GM19438 (cell line): ENCODE data around the gene AKR7A2.

Experiments used
- ATAC-seq: cut with Tn5 transposase; IDR thresholded peaks from one replicate; pipeline ENCODE4 v1.9.1; 2021; ENCODE audit warnings: low read depth; ENCODE audit not compliant: unreplicated experiment

AKR7A2 gene

GRCh38 chr1:19326748-19327065 is 14.8 kb upstream of the AKR7A2 start:
- no peak for ATAC-seq

DNA sequence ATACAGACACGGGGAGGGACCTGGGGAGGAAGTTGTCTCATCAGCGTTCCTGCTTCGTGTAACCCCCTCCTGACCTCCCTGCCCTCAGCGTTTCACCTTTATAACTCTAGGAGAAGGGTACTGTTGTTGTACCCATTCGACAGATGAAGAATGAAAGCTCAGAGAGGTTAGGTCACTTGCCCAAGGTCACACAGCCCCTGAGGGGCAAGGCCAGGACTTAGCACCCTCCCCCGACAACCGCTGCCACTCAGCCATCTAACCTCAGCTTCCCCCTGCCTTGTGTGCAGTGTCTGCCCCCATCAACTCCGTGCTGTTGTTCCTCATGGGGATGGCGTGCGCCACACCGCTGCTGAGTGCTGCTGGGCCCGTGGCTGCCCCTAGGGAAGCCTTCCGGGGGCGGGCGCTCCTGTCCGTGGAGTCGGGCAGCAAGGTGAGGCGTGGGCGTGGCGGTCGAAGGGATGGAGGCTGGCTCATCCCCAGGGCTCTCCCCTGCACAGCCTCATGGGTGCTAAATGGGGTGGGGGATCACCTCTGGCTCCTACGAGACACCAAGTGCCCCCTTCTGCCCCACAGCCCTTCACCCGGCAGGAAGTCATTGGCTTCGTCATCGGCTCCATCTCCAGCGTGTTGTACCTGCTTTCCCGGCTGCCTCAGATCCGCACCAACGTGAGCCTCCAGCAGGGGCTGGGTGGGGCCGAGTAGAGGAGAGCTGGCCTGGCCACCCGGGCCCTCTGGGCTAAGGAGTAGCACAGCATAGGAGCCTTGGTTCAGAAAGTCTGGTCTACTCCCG is 14.2 kb upstream of the AKR7A2 start:
- no peak for ATAC-seq

DNA sequence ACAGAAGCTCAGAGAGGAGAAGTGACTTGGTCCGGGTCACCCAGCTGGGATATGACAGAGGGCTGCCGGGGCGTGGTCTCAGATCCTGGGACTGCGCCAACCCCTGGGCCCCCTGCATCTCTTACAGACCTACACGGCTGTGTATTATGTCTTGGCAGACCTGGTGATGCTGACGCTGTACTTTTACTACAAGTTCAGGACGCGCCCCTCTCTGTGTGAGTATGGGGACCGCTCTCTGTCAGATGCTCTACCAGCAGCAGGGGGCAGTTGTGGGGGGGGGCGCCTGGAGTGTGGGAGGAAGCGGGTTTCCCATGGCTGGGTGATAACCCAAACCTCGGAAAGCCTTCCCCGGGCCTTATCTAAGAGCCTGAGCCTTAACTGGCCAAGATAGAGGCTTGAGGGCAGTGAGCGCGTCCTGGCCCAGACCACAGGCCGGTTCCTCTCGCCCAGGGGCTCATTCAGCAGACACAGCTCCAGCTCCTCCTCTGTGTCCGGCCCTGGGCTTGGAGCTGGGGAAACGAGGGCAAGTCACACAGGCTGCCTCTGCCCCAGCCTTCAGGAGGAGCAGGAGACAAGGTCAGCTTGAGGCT is 13.5 kb upstream of the AKR7A2 start:
- no peak for ATAC-seq

GRCh38 chr1:19324665-19324990 is 12.7 kb upstream of the AKR7A2 start:
- ATAC-seq, result no peak

GRCh38 chr1:19323987-19324664 is 12.2 kb upstream of the AKR7A2 start:
- no peak for ATAC-seq

DNA sequence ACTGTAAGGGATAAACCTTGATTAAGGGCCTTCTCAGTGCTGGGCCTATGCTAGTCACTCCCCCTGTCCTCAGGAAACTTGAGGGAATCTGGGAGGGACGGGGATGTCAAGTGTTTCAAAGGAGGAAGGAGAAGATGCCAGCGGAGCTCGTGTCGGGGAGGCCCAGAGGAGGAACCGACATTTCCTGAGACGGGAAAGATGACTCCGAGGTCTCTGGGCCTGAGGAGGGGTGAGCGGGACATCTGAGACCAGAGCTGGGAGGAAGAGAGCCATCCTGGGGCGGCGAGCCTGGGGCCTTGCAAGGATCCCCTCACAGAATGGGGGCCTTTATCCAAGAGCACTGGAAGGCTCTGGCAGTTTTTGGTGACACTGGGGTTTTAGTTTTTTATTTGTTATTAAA is 10.5 kb upstream of the AKR7A2 start:
- ATAC-seq, result no peak

- no peak for ATAC-seq
Measured at GRCh38 chr1:19321071-19321470, 9.1 kb upstream of the AKR7A2 start.

DNA sequence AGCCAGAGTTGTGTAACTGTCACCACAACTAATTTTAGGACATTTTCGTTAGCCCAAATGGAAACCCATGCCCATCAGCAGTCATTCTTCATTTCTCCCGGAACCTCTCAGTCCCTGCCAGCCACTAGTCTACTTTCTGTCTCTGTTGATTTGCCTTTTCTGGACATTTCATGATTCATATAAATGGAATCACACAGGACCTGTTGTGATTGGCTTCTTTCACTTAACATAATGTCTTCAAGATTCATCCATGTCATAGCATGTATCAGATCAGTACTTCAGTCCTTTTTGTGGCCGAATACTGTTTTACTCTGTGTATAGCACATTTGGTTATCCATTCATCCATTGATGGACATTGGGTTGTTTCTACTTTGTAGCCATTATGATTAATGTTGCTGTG is 7.3 kb upstream of the AKR7A2 start:
- no peak for ATAC-seq

DNA sequence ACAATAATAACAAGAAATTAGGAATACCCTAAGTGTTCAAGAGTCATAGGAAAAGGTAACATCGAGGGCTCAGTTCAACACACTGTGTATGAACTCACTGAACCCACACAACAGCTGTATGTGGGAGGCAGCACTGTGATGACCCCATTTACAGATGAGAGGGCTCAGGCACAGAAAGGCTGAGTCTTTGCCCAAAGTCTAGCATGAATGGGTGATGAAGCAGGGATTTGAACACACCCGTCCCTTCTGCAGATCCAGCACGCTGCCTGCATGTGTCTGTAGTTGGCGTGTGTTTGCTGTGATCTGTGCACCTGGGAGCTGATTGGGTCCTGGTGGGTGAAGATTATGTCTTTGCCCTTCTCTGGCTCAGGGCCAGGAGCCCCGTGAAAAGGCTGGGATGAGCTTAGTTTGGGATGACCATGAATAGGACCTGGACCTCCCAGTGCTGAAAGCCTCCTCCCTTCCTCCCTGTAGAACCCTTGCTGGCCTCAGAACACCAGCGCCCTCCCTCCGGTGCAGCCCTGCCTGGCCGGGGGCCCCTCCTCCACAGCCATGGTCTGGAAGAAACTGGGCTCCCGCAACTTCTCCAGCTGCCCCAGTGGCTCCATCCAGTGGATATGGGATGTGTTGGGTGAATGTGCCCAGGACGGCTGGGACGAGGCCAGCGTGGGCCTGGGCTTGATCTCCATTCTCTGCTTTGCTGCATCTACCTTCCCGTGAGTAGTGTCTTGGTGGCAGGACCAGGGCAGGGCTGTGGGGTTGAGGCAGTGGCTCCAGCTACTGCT is 5.4 kb upstream of the AKR7A2 start:
- no peak for ATAC-seq

DNA sequence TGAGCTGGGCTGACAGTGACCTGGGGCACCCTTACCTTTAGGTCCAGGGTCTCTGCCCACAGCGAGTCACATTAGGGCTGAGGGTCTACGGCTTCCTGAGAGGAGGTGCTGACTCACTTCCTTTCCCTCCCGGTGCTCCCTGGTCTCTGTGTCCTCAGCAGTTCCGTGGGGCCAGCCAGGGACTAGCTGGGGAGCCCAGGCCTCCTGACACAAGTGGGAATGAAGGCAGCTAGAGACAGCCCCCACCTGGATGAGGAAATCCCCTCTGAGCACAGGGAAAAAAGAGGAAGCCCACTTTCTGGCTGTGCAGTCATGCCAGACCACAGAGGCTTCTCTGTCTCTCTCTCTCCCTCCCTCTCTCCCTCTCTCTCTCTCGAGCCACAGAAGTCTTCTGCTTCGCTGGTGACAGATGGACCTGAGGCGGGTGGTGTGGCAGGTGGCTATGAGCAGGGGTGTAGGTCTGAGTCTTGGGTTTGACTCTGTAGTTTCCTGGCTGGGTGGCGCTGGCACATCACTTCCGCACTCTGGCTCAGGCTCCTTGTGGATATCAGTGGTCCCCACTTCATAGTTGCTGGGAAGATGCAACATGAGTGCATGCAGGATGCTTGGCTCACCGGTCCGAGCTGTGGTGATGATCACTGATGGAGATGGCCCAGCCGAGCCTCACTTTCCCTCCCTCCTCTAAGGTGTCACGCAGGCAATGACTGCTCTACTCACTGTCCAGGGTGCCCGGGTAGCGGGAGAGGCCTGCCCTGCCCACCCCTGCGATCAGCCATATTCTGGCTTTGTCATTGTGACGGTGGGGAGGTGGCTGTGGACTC is 3.6 kb upstream of the AKR7A2 start:
- ATAC-seq, result no peak

DNA sequence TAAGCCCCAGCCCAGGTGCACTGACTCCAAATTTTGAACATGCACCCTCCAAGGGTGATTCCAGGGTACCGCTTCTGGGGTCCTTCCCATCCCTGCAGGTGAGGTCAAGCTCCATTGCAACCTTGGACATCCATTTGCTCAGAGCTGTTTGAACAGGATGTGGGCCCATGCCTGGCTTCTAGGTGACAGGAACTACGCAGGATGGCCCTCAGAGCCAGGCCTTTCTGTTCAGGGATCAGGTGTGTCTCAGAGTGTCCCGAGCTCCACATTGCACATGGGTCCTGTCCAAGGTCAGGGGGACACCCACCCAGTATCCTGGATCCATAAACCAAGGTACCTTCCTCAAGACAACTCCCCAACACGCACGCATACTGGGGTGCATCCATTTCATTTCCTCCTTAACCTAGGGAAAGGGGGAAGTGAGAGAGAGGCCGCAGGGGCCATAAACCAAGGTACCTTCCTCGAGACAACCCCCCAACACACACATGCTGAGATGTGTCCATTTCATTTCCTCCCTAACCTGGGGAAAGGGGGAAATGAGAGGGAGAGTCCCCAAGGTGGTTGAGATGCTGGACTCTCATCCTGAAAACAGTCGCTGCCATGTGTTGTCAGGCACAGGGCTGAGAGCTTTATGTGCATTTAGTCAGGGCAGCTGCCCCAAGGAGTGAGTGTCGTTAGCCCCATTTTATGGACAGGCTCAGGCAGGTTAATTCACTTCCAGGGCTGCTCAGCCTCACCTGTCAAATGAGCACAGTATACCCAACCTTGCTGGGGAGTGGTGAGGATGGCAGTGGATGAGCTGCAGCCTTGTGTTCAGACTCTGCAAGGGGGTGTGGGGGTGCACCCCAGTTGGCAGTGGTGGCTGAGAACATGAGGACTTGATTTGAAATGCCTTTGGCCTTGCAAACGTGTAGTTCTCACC is 2.3 kb upstream of the AKR7A2 start:
- ATAC-seq, result no peak

GRCh38 chr1:19313636-19313959 is 1.7 kb upstream of the AKR7A2 start:
- no peak for ATAC-seq

- peak; percentile 16 for ATAC-seq
Measured at GRCh38 chr1:19312782-19313635, 1.1 kb upstream of the AKR7A2 start.

- no peak for ATAC-seq
Measured at GRCh38 chr1:19311503-19311930, 427 bp downstream of the AKR7A2 start.

- no peak for ATAC-seq
Measured at GRCh38 chr1:19310720-19311502, 1.0 kb downstream of the AKR7A2 start.

GRCh38 chr1:19310061-19310460 is 1.9 kb downstream of the AKR7A2 start:
- no peak for ATAC-seq

DNA sequence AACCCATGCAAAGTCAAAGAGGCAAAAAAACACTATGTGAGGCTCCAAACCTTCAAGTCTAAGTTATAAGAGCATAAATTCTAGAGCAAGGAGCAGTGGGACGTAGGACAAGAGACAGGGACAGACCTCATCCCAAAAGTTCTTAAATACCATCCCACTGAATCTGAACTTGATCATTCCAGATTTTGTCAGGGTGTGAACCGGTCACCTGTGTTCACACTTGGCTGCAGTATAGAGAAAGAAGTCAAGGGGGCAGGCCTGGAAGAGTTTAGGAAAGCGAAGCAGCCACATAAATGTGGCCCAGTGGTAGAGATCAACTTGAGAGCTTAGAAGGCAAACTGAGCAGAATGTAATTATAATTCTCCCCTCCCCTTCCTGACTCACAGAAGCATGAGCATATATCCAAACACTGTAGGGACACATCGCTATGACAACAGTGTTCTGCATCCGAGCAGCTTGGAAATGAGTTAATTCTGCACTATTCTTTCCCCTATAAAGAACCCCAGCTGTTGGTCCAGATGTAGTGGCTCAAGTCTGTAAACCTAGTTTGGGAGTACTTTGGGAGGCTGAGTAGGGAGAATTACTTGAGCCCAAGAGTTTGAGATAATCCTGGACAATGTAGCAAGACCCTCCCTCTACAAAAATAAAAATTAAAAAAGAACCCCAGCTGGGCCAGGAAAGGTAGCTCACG is 2.7 kb downstream of the AKR7A2 start:
- no peak for ATAC-seq
